Esophagus muscularis mucosa (tissue), 4 donors: ENCODE data around the gene SH3BP5. TPM values are rescaled to one million over a fixed set of nuclear protein-coding genes. Genes with fewer than 3 reads are reported as not detected.

ENCODE experiments used
- DNase-seq: peaks from one replicate; pipeline ENCODE4 v3.0.0-alpha.2; 2017; ENCODE audit errors: extremely low spot score
- H3K27ac ChIP-seq, 4 donors: fragments of 200-600 bp; sonication (generic); replicated peaks in 1 of 4; 1 replicate in 3 of 4; 2 replicates in 1 of 4; pipeline ENCODE4 v1.5.1; 2016 to 2019; ENCODE audit warnings: mild to moderate bottlenecking in 1 of 4
- H3K27me3 ChIP-seq, 4 donors: fragments of 200-600 bp; sonication (generic); one replicate each; pipeline versions ENCODE4 v1.5.1 to v1.6.0; 2016 to 2019
- H3K36me3 ChIP-seq, 4 donors: fragments of 200-600 bp; sonication (generic); one replicate each; pipeline ENCODE4 v1.5.1; 2016 to 2019
- H3K4me1 ChIP-seq, 4 donors: fragments of 200-600 bp; sonication (generic); one replicate each; pipeline ENCODE4 v1.5.1; 2016 to 2019
- H3K4me3 ChIP-seq, 4 donors: fragments of 200-600 bp; sonication (generic); 1 replicate in 2 of 4; 2 replicates in 2 of 4; pipeline ENCODE4 v1.5.1; 2016 to 2019; ENCODE audit warnings: mild to moderate bottlenecking in 4 of 4, moderate library complexity in 1 of 4
- H3K9me3 ChIP-seq, 4 donors: fragments of 200-600 bp; sonication (generic); 1 replicate in 3 of 4; 2 replicates in 1 of 4; pipeline ENCODE4 v1.5.1; 2016 to 2019
- CTCF ChIP-seq, 3 experiments: fragments of 200-600 bp in 2 of 3; fragments of 450-650 bp in 1 of 3; sonication (generic) in 2 of 3; IDR thresholded peaks; one replicate each; pipeline ENCODE4 v1.5.1; 2017 to 2019; ENCODE audit warnings: antibody characterized with exemption in 3 of 3, mild to moderate bottlenecking in 2 of 3, moderate library complexity in 1 of 3
- EP300 ChIP-seq: sonication (generic); formaldehyde crosslinking; IDR thresholded peaks from one replicate; pipeline ENCODE4 v1.6.1; 2017; ENCODE audit warnings: antibody characterized with exemption
- POLR2A ChIP-seq: fragments of 450-650 bp; IDR thresholded peaks from one replicate; pipeline ENCODE4 v1.6.1; 2017; ENCODE audit warnings: antibody characterized with exemption, moderate library complexity, mild to moderate bottlenecking, low read depth
- POLR2AphosphoS5 ChIP-seq, 2 donors: sonication (generic); formaldehyde crosslinking; IDR thresholded peaks; one replicate each; pipeline ENCODE4 v1.6.1; 2017; ENCODE audit warnings: antibody characterized with exemption in 2 of 2
- WGBS: methylation state at CpG from one replicate; pipeline ENCODE4 v1.1.5; 2018; 5-methylcytosine and 5-hydroxymethylcytosine counted together
- intact Hi-C: fragments of 100-400 bp; cut with DNase I; formaldehyde crosslinking; loops from one replicate; pipeline ENCODE4 v1.15.1; 2023
- total RNA-seq, 4 donors: library from RNA; depleted of rRNA; stranded (reverse); fragments of >200 nt; gene quantifications; one replicate each; pipeline versions ENCODE4 v1.1.0 to v1.2.1, GENCODE V29; 2016

The SH3BP5 gene
- total RNA-seq, 4 donors from 2014 or later: 26.2 to 56.5 (median 38.2) TPM

- Histone ChIP-seq H3K27me3 (no peaks in the 10 kb centered on the region), H3K36me3 (no peaks in the 10 kb centered on the region), H3K4me1 (peaks cover 58 to 85% (median 79%) of the 10 kb centered on the region in 4 donors), H3K9me3 (no peaks in the 10 kb centered on the region), H3K27ac (peak overlapping the region in 2 of 4 donors; percentile 44 to 56), H3K4me3 (no peak overlapping the region)
- 92% methylated on average over 6 of the region's 6 CpGs for WGBS
- no peak for TF ChIP-seq POLR2AphosphoS5 (IDR thresholded peaks at IDR 0.05)
- no peak for TF ChIP-seq EP300
- TF ChIP-seq POLR2A: no peak
- TF ChIP-seq CTCF (IDR thresholded peaks at IDR 0.05): no peak
- DNase-seq: no peak
- intact Hi-C loops: no loop called here
Measured at GRCh38 chr3:15323063-15323462, 9.3 kb downstream of the SH3BP5 start.

- intact Hi-C loops: no loop called here
- 90% methylated on average over 1 of the region's 1 CpG for WGBS
- no peaks in the 10 kb centered on the region for H3K36me3 ChIP-seq
- DNase-seq: no peak
- H3K27ac ChIP-seq: peak overlapping the region; percentile 64 to 68 (median 67)
- TF ChIP-seq EP300 (no peak), POLR2A (no peak), CTCF (IDR thresholded peaks at IDR 0.05) (no peak), POLR2AphosphoS5 (IDR thresholded peaks at IDR 0.05) (no peak)
- peaks cover 47 to 82% (median 72%) of the 10 kb centered on the region in 4 donors for H3K4me1 ChIP-seq
- no peak overlapping the region for H3K4me3 ChIP-seq
- H3K9me3 ChIP-seq: no peaks in the 10 kb centered on the region
- no peaks in the 10 kb centered on the region for H3K27me3 ChIP-seq
Measured at GRCh38 chr3:15321349-15321748, 11.0 kb downstream of the SH3BP5 start.

- intact Hi-C loops: no loop called here
- Histone ChIP-seq H3K9me3 (no peaks in the 10 kb centered on the region), H3K4me3 (no peak overlapping the region), H3K27ac (peak overlapping the region; percentile 64 to 68 (median 67)), H3K27me3 (no peaks in the 10 kb centered on the region), H3K36me3 (no peaks in the 10 kb centered on the region), H3K4me1 (peaks cover 36 to 74% (median 63%) of the 10 kb centered on the region in 4 donors)
- 48% methylated on average over 4 of the region's 4 CpGs for WGBS
- DNase-seq: no peak
- TF ChIP-seq POLR2AphosphoS5 (IDR thresholded peaks at IDR 0.05) (peak; percentile 33 to 55), CTCF (IDR thresholded peaks at IDR 0.05) (no peak)
Measured at GRCh38 chr3:15319575-15319974, 12.8 kb downstream of the SH3BP5 start.

- H3K4me3 ChIP-seq: no peak overlapping the region
- H3K9me3 ChIP-seq: no peaks in the 10 kb centered on the region
- intact Hi-C loops: no loop called here
- no peaks in the 10 kb centered on the region for H3K36me3 ChIP-seq
- peaks cover 32 to 71% (median 59%) of the 10 kb centered on the region in 4 donors for H3K4me1 ChIP-seq
- H3K27ac ChIP-seq: peak overlapping the region; percentile 64 to 68 (median 67)
- no peak for DNase-seq
- H3K27me3 ChIP-seq: no peaks in the 10 kb centered on the region
- TF ChIP-seq CTCF (IDR thresholded peaks at IDR 0.05): no peak
- TF ChIP-seq EP300: no peak
- no peak for TF ChIP-seq POLR2AphosphoS5 (IDR thresholded peaks at IDR 0.05)
- TF ChIP-seq POLR2A: no peak
- WGBS: 78% methylated on average over 2 of the region's 2 CpGs
Measured at GRCh38 chr3:15319136-15319535, 13.2 kb downstream of the SH3BP5 start.

GRCh38 chr3:15318661-15319060, 13.7 kb downstream of the SH3BP5 start:
- peaks cover 27 to 70% (median 55%) of the 10 kb centered on the region in 4 donors for H3K4me1 ChIP-seq
- no peak for DNase-seq
- H3K27me3 ChIP-seq: no peaks in the 10 kb centered on the region
- no peak overlapping the region for H3K4me3 ChIP-seq
- H3K27ac ChIP-seq: peak overlapping the region; percentile 64 to 68 (median 67)
- no peak for TF ChIP-seq CTCF (IDR thresholded peaks at IDR 0.05)
- no peak for TF ChIP-seq POLR2A
- H3K36me3 ChIP-seq: no peaks in the 10 kb centered on the region
- no peaks in the 10 kb centered on the region for H3K9me3 ChIP-seq
- intact Hi-C loops: no loop called here
- 91% methylated on average over 8 of the region's 8 CpGs for WGBS
